Stimulated activated CD4-positive, alpha-beta T cell treated with anti-CD3 and anti-CD28 coated beads, Interleukin-1b, Interleukin-23, amount 100 ng/mL, for 1 hour (primary cell): ENCODE data around the gene ZNF334.

Experiments used
- DNase-seq, 2 donors: peaks; one replicate each; pipeline ENCODE4 v3.0.0-alpha.2; 2020; ENCODE audit warnings: low read depth in 2 of 2

The ZNF334 gene

GRCh38 chr20:46485431-46485830 is 27.9 kb downstream of the ZNF334 start:
- DNase-seq, result no peak

- DNase-seq, result no peak
These were observed 28.4 kb downstream of the ZNF334 start for GRCh38 chr20:46484954-46485353.

GRCh38 chr20:46483879-46484278 is 29.5 kb downstream of the ZNF334 start:
- no peak for DNase-seq

- DNase-seq, result no peak
These were observed 30.5 kb downstream of the ZNF334 start for GRCh38 chr20:46482864-46483263.

- DNase-seq, result no peak
These were observed 35.7 kb downstream of the ZNF334 start for GRCh38 chr20:46477640-46478039.

- no peak for DNase-seq
These were observed 36.1 kb downstream of the ZNF334 start for GRCh38 chr20:46477225-46477624.

- no peak for DNase-seq
These were observed 44.9 kb downstream of the ZNF334 start for GRCh38 chr20:46468508-46468907.

- no peak for DNase-seq
These were observed 48.9 kb downstream of the ZNF334 start for GRCh38 chr20:46464451-46464850.

- DNase-seq, result no peak
These were observed 49.5 kb downstream of the ZNF334 start for GRCh38 chr20:46463852-46464251.

GRCh38 chr20:46461808-46462207 is 51.6 kb downstream of the ZNF334 start:
- no peak for DNase-seq

- no peak for DNase-seq
These were observed 54.3 kb downstream of the ZNF334 start for GRCh38 chr20:46458866-46459750.

GRCh38 chr20:46456255-46457028 is 56.9 kb downstream of the ZNF334 start:
- no peak for DNase-seq

GRCh38 chr20:46455729-46456128 is 57.6 kb downstream of the ZNF334 start:
- no peak for DNase-seq
